ENCODE data around the gene TMEM184A.
A peak's percentile ranks its signal among the peaks of the same experiment; 100 is the strongest.

The TMEM184A gene

GRCh38 chr7:1531263-1531978, 24.6 kb downstream of the TMEM184A start:
- no peak for DNase-seq (ENCODE audit: low spot score)
- Histone ChIP-seq H3K79me1 (ENCODE audit: low read depth, low read length) (peaks cover 8% of the 10 kb centered on the region), H4K91ac (ENCODE audit: low read depth, low read length, poor library complexity) (no peak overlapping the region), H2AFZ (ENCODE audit: low read length) (no peak overlapping the region), H3K27me3 (ENCODE audit: control insufficient read depth in 3 of 3, insufficient read depth in 3 of 3, low read depth in 1 of 3, low read length in 3 of 3) (peaks cover 0 to 21% (median 9%) of the 10 kb centered on the region in 3 experiments), H3K18ac (ENCODE audit: low read length) (peak overlapping the region; percentile 95), H2BK15ac (ENCODE audit: low read length) (peak overlapping the region; percentile 49), H2BK5ac (ENCODE audit: low read length) (peak overlapping the region; percentile 87), H3K4me2 (ENCODE audit: insufficient read depth, low read length, poor library complexity, severe bottlenecking) (peak overlapping the region; percentile 69), H2BK120ac (ENCODE audit: low read depth, low read length) (no peak overlapping the region), H3K23ac (ENCODE audit: low read depth, low read length, poor library complexity) (peak overlapping the region; percentile 87), H3K27ac (replicated peaks; ENCODE audit: low read length) (no peak overlapping the region), H2AK5ac (ENCODE audit: low read depth, low read length) (peak overlapping the region; percentile 47), H2BK12ac (ENCODE audit: low read length) (peak overlapping the region; percentile 84), H3K9ac (ENCODE audit: low read depth, low read length, poor library complexity) (no peak overlapping the region), H3K4ac (ENCODE audit: low read length) (no peak overlapping the region), H3K4me1 (ENCODE audit: control insufficient read depth in 2 of 2, insufficient read depth in 1 of 2, low read depth in 1 of 2, low read length in 2 of 2) (peaks cover 29 to 38% of the 10 kb centered on the region in 2 donors), H3K14ac (ENCODE audit: low read length) (peak overlapping the region; percentile 21), H3K4me3 (ENCODE audit: low read length in 2 of 2) (peak overlapping the region; percentile 53 to 72), H4K8ac (ENCODE audit: low read depth, low read length) (peak overlapping the region; percentile 17), H3K36me3 (replicated peaks in 1 of 2; ENCODE audit: control insufficient read depth in 2 of 2, insufficient read depth in 2 of 2, low read length in 2 of 2) (no peaks in the 10 kb centered on the region), H3K9me3 (replicated peaks in 1 of 2; ENCODE audit: control insufficient read depth in 2 of 2, insufficient read depth in 1 of 2, low read depth in 1 of 2, low read length in 2 of 2) (no peaks in the 10 kb centered on the region)
- WGBS, 2 donors (ENCODE audit: extremely low coverage in 2 of 2, insufficient read length in 2 of 2, insufficient replicate concordance in 1 of 2) = no CpG with 5 or more reads among the region's 55 CpGs

DNA sequence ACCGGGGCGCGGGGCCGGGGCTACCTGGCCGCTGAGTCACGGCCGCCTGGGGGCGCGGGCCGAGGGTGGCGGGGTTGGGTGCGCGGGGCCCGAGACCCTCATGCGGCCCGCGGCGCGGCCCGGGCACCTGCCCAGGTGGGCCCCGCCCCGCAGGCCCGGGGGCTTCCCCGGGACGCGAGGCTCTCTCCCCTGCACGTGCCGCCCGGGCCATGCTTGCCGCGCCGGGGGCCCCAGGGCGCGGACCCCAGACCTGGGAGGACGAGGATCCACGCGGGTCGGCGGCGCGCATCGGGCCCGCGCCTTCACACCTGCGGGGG, 25.1 kb downstream of the TMEM184A start:
- Histone ChIP-seq H2BK15ac (ENCODE audit: low read length) (no peak overlapping the region), H3K36me3 (replicated peaks in 1 of 2; ENCODE audit: control insufficient read depth in 2 of 2, insufficient read depth in 2 of 2, low read length in 2 of 2) (no peaks in the 10 kb centered on the region), H3K18ac (ENCODE audit: low read length) (peak overlapping the region; percentile 57), H3K23ac (ENCODE audit: low read depth, low read length, poor library complexity) (no peak overlapping the region), H3K9ac (ENCODE audit: low read depth, low read length, poor library complexity) (no peak overlapping the region), H3K4me2 (ENCODE audit: insufficient read depth, low read length, poor library complexity, severe bottlenecking) (peak overlapping the region; percentile 69), H2BK12ac (ENCODE audit: low read length) (no peak overlapping the region), H2AFZ (ENCODE audit: low read length) (no peak overlapping the region), H3K4me3 (ENCODE audit: low read length in 2 of 2) (peak overlapping the region; percentile 53 to 82), H4K8ac (ENCODE audit: low read depth, low read length) (no peak overlapping the region), H3K27me3 (ENCODE audit: control insufficient read depth in 3 of 3, insufficient read depth in 3 of 3, low read depth in 1 of 3, low read length in 3 of 3) (peaks cover 0 to 22% (median 9%) of the 10 kb centered on the region in 3 experiments), H3K9me3 (replicated peaks in 1 of 2; ENCODE audit: control insufficient read depth in 2 of 2, insufficient read depth in 1 of 2, low read depth in 1 of 2, low read length in 2 of 2) (no peaks in the 10 kb centered on the region), H3K27ac (replicated peaks; ENCODE audit: low read length) (no peak overlapping the region), H4K91ac (ENCODE audit: low read depth, low read length, poor library complexity) (no peak overlapping the region), H2BK5ac (ENCODE audit: low read length) (peak overlapping the region; percentile 87), H3K4me1 (ENCODE audit: control insufficient read depth in 2 of 2, insufficient read depth in 1 of 2, low read depth in 1 of 2, low read length in 2 of 2) (peaks cover 26 to 34% of the 10 kb centered on the region in 2 donors), H2AK5ac (ENCODE audit: low read depth, low read length) (peak overlapping the region; percentile 47), H2BK120ac (ENCODE audit: low read depth, low read length) (no peak overlapping the region), H3K79me1 (ENCODE audit: low read depth, low read length) (peaks cover 8% of the 10 kb centered on the region), H3K14ac (ENCODE audit: low read length) (no peak overlapping the region), H3K4ac (ENCODE audit: low read length) (no peak overlapping the region)
- no peak for DNase-seq (ENCODE audit: low spot score)
- no CpG with 5 or more reads among the region's 45 CpGs for WGBS, 2 donors (ENCODE audit: extremely low coverage in 2 of 2, insufficient read length in 2 of 2, insufficient replicate concordance in 1 of 2)

GRCh38 chr7:1529383-1530116, 26.5 kb downstream of the TMEM184A start:
- Histone ChIP-seq H3K4me1 (ENCODE audit: control insufficient read depth in 2 of 2, insufficient read depth in 1 of 2, low read depth in 1 of 2, low read length in 2 of 2) (peaks cover 21 to 33% of the 10 kb centered on the region in 2 donors), H3K4me2 (ENCODE audit: insufficient read depth, low read length, poor library complexity, severe bottlenecking) (no peak overlapping the region), H2BK15ac (ENCODE audit: low read length) (peak overlapping the region; percentile 4), H3K4ac (ENCODE audit: low read length) (no peak overlapping the region), H3K27ac (replicated peaks; ENCODE audit: low read length) (no peak overlapping the region), H2BK12ac (ENCODE audit: low read length) (no peak overlapping the region), H3K27me3 (ENCODE audit: control insufficient read depth in 3 of 3, insufficient read depth in 3 of 3, low read depth in 1 of 3, low read length in 3 of 3) (peaks cover 0 to 22% (median 9%) of the 10 kb centered on the region in 3 experiments), H2AK5ac (ENCODE audit: low read depth, low read length) (peak overlapping the region; percentile 94), H3K9ac (ENCODE audit: low read depth, low read length, poor library complexity) (no peak overlapping the region), H3K9me3 (replicated peaks in 1 of 2; ENCODE audit: control insufficient read depth in 2 of 2, insufficient read depth in 1 of 2, low read depth in 1 of 2, low read length in 2 of 2) (no peaks in the 10 kb centered on the region), H3K79me1 (ENCODE audit: low read depth, low read length) (peaks cover 6% of the 10 kb centered on the region), H2BK120ac (ENCODE audit: low read depth, low read length) (no peak overlapping the region), H4K8ac (ENCODE audit: low read depth, low read length) (no peak overlapping the region), H3K18ac (ENCODE audit: low read length) (peak overlapping the region; percentile 68), H2BK5ac (ENCODE audit: low read length) (no peak overlapping the region), H3K23ac (ENCODE audit: low read depth, low read length, poor library complexity) (no peak overlapping the region), H3K14ac (ENCODE audit: low read length) (no peak overlapping the region), H4K91ac (ENCODE audit: low read depth, low read length, poor library complexity) (no peak overlapping the region), H3K4me3 (ENCODE audit: low read length in 2 of 2) (peak overlapping the region in 1 of 2 donors; percentile 53), H2AFZ (ENCODE audit: low read length) (no peak overlapping the region), H3K36me3 (replicated peaks in 1 of 2; ENCODE audit: control insufficient read depth in 2 of 2, insufficient read depth in 2 of 2, low read length in 2 of 2) (no peaks in the 10 kb centered on the region)
- DNase-seq (ENCODE audit: low spot score) = no peak
- no CpG with 5 or more reads among the region's 21 CpGs for WGBS, 2 donors (ENCODE audit: extremely low coverage in 2 of 2, insufficient read length in 2 of 2, insufficient replicate concordance in 1 of 2)

- Histone ChIP-seq H2AFZ (ENCODE audit: low read length) (no peak overlapping the region), H2BK120ac (ENCODE audit: low read depth, low read length) (no peak overlapping the region), H4K8ac (ENCODE audit: low read depth, low read length) (no peak overlapping the region), H3K4me3 (ENCODE audit: low read length in 2 of 2) (no peak overlapping the region), H3K14ac (ENCODE audit: low read length) (no peak overlapping the region), H3K4ac (ENCODE audit: low read length) (no peak overlapping the region), H3K18ac (ENCODE audit: low read length) (peak overlapping the region; percentile 85), H3K27me3 (ENCODE audit: control insufficient read depth in 3 of 3, insufficient read depth in 3 of 3, low read depth in 1 of 3, low read length in 3 of 3) (peaks cover 0 to 12% (median 4%) of the 10 kb centered on the region in 3 experiments), H3K9ac (ENCODE audit: low read depth, low read length, poor library complexity) (no peak overlapping the region), H3K36me3 (replicated peaks in 1 of 2; ENCODE audit: control insufficient read depth in 2 of 2, insufficient read depth in 2 of 2, low read length in 2 of 2) (no peaks in the 10 kb centered on the region), H3K4me1 (ENCODE audit: control insufficient read depth in 2 of 2, insufficient read depth in 1 of 2, low read depth in 1 of 2, low read length in 2 of 2) (peaks cover 2 to 3% of the 10 kb centered on the region in 2 donors), H3K9me3 (replicated peaks in 1 of 2; ENCODE audit: control insufficient read depth in 2 of 2, insufficient read depth in 1 of 2, low read depth in 1 of 2, low read length in 2 of 2) (no peaks in the 10 kb centered on the region), H3K23ac (ENCODE audit: low read depth, low read length, poor library complexity) (peak overlapping the region; percentile 80), H2BK5ac (ENCODE audit: low read length) (no peak overlapping the region), H3K27ac (replicated peaks; ENCODE audit: low read length) (no peak overlapping the region), H3K4me2 (ENCODE audit: insufficient read depth, low read length, poor library complexity, severe bottlenecking) (no peak overlapping the region), H2AK5ac (ENCODE audit: low read depth, low read length) (peak overlapping the region; percentile 70), H4K91ac (ENCODE audit: low read depth, low read length, poor library complexity) (no peak overlapping the region), H2BK12ac (ENCODE audit: low read length) (peak overlapping the region; percentile 58), H2BK15ac (ENCODE audit: low read length) (peak overlapping the region; percentile 49), H3K79me1 (ENCODE audit: low read depth, low read length) (peaks cover 3% of the 10 kb centered on the region)
- DNase-seq (ENCODE audit: low spot score) = no peak
- whole genome bisulfite sequencing, 2 donors (ENCODE audit: extremely low coverage in 2 of 2, insufficient read length in 2 of 2, insufficient replicate concordance in 1 of 2) = no CpG with 5 or more reads among the region's 6 CpGs
These were observed 29.7 kb downstream of the TMEM184A start for GRCh38 chr7:1526271-1526754.

Measured in neuronal stem cell (in vitro differentiated cells).